ENCODE measurements around the gene DLG2.

DNA sequence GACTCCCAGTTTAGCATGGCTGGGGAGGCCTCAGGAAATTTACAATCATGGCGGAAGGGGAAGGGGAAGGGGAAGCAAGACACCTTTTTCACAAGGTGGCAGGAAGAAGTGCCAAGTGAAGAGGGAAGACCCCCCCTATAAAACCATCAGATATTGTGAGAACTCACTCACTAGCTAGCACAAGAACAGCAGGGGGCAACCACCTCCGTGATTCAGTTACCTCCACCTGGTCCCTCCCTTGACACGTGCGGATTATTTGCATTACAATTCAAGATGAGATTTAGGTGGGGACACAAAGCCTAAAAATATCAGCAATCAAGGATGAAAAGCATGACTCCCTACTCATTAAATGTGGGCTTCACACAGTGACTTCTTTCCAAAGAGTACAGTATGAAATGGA lies 2186.0 kb downstream of the DLG2 start:
- TF ChIP-seq EZH2 (IDR thresholded peaks at IDR 0.05; ENCODE audit: borderline replicate concordance, low read length), result no peak
- TF ChIP-seq, protein P1, sequence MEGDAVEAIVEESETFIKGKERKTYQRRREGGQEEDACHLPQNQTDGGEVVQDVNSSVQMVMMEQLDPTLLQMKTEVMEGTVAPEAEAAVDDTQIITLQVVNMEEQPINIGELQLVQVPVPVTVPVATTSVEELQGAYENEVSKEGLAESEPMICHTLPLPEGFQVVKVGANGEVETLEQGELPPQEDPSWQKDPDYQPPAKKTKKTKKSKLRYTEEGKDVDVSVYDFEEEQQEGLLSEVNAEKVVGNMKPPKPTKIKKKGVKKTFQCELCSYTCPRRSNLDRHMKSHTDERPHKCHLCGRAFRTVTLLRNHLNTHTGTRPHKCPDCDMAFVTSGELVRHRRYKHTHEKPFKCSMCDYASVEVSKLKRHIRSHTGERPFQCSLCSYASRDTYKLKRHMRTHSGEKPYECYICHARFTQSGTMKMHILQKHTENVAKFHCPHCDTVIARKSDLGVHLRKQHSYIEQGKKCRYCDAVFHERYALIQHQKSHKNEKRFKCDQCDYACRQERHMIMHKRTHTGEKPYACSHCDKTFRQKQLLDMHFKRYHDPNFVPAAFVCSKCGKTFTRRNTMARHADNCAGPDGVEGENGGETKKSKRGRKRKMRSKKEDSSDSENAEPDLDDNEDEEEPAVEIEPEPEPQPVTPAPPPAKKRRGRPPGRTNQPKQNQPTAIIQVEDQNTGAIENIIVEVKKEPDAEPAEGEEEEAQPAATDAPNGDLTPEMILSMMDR (conservative IDR thresholded peaks at IDR 0.05 in 1 of 2, IDR thresholded peaks at IDR 0.05 in 1 of 2; ENCODE audit: extremely low read depth in 1 of 2, insufficient read depth in 1 of 2, low read depth in 1 of 2, low read length in 2 of 2), result no peak
